ENCODE measurements around the gene BCKDHA.
"Not testable (repeated sequence)": the region's sequence is repeated elsewhere in the genome, so short reads cannot be mapped to it uniquely, and the experiment has no call there.

The BCKDHA gene

DNA sequence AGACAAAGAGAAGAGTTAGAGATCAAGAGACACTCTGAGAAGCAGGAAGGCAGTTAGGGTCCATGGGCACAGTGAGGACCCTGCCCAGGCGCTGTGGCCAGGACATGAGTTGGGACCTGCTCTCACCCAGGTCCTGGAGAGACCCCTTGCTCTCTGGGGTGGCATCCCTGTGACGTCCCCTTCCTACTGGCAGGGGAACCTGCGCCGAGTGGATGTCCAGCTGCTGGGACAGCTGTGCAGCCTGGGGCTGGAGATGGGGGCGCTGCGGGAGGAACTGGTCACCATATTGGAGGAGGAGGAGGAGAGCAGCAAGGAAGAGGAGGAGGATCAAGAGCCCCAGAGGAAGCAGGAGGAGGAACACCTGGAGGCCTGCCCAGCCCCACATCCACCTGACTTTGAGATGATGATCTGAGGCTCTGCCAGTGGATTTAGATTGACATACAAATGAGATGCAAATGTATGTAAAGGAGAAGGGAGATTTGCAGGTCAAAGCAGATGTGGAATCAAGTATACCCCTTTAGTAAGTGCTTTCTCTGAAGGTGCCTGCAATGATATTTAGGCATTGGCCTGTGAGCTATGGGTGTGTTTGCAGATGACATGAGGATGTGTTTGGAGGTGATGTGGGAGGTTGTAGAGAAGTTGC lies 46.3 kb downstream of the BCKDHA start:
- no peak for DNase-seq

DNA sequence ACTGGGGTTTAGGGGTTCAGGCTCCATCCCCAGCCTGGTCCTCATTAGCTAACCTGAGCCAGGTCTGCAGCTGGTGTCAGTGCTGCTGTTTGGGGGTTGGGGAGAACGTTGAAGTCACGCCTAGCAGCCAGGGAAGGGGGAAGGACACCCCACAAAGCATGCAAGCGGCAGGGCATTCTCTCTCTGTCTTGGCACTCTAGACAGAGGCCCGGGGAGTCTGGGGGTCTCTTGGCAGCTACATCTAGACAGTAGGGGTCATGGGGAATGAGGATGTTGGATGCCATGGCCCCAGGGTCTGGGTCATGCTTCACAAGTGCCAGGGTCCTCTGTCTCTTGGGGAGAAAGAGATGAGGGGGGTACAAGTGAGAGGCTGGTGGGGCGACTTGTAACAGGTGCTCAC lies 48.0 kb downstream of the BCKDHA start:
- DNase-seq: no peak

DNA sequence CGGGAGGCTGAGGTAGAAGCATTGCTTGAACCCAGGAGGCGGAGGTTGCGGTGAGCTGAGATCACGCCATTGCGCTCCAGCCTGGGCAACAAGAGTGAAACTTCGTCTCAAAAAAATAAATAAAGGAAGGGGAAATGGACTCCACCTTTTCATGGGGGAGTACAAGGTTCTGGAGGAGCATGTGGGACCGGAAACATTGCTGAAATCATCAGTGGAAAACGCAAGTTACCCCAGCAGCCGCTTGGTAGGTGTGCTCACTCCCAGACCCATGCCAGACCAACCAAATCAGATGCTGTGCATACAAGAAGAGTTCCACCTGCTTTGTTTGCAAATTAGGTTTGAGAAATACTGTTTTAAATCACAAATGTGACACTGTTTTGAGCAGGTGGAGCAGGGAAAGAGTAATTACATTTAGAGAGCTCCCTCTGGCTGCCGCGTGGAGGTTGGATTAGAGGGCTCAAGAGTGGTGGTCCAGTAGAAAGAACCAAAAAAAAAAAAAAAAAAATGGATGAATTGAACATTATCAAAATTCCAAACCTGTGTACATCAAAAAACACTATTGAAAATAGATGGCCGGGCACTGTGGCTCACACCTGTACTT lies 50.2 kb downstream of the BCKDHA start:
- DNase-seq: no peak

DNA sequence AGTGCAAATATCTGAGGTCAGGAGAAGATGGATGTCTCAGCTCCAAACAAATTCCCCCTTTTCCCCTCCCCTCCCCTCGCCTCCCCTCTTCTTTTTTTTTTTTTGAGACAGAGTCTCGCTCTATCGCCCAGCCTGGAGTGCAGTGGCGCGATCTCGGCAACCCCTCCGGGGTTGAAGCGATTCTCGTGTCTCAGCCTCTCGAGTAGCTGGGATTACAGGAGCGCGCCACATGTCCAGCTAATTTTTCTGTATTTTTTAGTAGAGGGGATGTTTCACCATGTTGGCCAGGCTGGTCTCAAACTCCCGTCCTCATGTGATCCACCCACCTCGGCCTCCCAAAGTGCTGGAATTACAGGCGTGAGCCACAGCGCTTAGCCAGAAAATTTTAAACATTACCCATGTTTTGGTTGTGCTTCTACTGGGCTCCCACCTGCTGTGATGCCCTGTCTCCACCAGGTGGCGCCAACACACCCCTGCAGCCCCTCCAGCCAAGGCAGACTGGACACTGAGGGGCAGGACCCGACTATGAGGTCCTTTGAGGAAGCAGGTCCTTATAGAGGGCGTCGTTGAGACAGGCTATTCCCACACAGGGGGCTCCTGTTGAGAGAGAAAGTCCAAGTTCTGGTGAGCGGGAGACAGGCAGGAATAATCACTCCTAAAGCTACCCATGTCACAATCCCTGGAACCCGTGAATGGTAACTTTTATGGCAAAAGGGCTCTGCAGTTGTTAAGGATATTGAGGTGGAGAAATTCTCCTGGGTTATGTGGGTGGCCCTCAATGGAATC lies 51.7 kb downstream of the BCKDHA start:
- peak; percentile 69 for DNase-seq

DNA sequence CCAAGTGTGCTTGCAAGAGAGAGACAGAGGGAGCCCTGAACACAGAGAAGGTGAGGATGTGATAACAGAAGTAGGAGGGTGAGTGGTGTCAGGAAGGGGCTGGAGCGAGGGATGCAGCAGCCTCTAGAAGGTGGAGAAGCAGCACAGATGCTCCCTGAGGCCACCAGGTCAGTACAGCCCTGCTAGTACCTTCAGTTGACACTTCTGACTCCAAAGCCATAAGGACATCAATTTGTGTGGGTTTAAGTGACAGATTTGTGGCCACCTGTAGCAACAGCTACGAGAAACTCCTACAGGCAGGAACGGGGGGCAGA lies 52.2 kb downstream of the BCKDHA start:
- no peak for DNase-seq

DNA sequence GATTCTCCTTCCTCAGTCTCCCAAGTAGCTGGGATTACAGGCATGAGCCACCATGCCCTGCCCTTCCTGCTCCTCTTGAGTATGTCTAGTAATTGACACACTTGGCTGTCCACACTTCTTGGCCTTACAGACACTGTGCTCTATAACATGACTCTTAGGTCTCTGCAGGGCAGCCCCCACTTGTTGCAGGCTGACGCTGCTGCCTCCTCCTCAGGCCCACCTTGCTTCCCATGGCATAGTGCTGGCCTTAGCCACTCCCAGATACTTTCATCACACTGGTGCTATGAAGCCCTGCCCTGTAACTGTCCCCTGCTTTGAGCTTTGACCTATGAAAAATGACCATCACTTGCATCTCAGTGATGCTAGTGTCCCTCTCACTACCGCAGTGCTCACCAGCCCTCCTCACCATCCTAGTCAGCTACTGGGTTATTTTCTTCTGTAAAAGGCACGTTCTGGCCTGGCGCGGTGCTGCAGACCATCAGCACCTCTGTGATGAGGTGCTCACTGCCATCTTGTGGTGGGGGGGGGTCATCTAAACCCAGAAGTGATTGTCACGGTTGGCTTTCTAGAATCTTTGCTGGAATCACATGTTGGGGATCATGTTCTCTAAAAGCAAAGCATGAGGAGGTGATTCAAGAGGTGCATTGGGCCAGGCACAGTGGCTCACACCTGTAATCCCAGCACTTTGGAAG lies 55.1 kb downstream of the BCKDHA start:
- no peak for DNase-seq

DNA sequence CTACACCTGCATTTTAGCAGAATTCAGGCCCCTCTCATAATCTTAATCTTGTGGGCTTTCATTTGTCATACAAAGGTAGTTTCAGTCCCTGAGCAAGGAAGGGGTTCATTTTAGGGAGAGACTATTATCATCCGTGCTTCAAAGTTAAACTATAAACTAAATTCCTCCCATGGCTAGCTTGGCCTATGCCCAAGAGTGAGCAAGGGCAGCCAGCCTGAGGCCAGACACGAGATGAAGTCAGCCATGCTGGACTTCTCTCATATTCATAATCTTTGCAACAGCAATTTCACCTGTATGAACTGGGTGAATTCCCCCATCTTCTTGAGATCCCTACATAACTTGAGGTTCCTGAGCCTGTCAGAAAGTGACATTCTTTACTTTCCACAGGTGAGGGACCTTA lies 58.3 kb downstream of the BCKDHA start:
- DNase-seq: no peak

DNA sequence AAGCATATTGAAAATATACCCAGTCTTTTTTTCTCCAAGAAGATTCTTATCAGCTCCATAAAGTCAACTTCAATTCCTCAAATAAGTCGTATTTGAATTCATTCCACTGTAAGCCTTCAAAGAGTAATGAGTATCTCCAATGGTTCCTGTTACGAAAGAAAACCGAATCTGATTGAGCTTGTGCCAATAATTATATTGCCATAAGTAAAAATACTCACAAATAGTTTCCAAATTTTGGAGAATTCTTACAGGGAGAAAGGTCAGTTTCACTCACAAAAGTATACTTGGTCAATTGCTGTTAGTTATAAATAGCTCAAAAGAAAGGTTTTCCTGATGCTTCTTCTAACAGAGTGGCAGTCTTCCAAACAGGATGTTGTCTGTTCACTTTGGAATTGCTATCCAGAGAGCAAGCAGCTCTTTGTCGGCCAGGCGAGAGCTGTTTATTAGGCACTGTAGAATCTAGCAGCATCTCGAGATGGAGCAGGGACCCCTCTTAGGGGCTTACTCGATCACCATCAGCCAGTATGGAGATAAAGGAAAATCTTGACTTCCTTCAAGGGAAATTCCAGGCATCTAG lies 58.8 kb downstream of the BCKDHA start:
- no peak for DNase-seq

DNA sequence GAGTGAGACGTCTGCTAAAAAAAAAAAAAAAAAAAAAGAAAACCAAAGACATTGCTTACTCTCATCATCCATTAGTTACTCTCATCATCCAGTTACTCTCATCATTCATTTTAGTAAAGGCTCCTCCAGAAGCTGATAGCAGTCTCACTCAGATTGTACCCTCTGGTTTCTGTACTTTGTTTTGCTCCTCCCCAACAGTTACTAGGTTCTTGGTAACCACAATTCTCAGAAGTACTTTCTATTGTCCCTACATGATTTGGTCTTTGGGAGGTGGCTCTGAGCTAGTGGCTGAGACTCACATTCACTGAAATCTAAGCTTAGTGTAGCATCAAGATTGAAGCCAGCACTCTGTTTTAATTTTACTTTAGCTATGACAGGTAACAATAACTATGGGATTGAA lies 59.6 kb downstream of the BCKDHA start:
- no peak for DNase-seq

DNA sequence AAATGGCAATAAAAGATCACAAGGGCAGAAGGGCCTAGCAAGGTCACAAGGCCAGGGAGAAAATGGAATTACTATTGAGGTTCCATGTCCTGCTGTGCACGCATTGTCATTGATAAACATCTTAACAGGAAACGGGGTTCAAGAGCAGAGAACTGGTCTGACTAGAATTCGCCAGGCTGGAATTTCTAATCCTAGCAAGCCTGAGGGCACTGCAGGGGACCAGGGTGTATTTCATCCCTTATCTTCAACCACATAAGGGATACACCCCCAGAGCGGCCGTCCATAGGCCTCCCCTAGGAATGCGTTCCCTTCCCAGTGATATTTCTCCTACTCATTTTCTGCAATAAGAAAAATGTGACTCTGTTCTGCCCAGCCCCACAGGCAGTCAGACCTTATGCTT lies 64.9 kb downstream of the BCKDHA start:
- no peak for DNase-seq

DNA sequence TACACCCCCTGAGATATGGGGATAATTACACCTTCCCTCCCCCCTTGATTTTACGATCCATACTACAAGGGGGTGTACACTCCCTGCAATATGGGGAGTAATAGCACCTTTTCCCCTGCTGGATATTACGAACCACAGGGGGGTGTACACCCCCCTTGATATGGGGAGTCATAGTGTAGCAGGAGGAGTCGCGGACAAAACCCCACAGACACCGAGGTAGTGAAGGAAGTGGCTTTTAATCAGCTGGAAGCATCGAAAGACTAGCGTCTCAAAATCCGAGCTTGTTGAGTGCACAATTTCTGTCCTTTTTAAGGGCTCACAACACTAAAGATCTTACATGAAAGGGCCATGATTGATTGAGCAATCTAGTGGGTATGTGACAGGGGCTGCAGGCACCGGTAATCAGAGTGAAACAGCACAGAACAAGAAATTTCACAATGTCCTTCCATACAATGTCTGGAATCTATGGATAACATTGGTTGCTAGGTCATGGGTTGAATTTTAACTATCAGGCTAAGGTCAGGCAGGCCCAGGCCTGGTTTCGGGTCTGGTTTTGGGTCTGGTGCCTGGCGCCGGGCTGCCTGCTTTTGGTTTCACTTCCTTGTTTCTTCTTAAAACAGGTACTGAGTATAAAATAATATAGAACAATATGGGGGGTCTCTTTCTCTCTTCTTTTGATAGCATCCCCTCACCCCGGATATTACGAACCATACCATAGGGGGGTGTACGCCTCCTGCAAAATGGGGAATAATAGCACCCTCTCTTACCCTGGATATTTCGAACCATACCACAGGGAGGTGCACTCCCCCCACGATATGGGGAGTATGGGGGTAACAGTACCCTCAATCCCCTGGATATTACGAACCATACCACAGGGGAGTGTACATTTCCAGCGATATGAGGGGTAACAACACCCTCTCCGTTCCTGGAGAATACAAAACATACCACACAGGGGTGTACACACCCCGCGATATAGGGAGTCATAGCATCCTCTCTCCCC lies 65.9 kb downstream of the BCKDHA start:
- DNase-seq: not testable (repeated sequence)
